HEK293 (cell line): ENCODE data around the gene NAPA.

Experiments
- BCL11A ChIP-seq: fragments of 450-650 bp; formaldehyde crosslinking; IDR thresholded peaks from 2 replicates; pipeline ENCODE4 v1.5.1; 2016; ENCODE audit warnings: low read depth, missing biosample characterization, missing genetic modification characterization
- KLF9 ChIP-seq: fragments of 450-650 bp; formaldehyde crosslinking; IDR thresholded peaks from 2 replicates; pipeline ENCODE4 v1.5.1; 2016; ENCODE audit warnings: missing biosample characterization, missing genetic modification characterization, low read depth
- MEIS1 ChIP-seq: sonication (generic); formaldehyde crosslinking; IDR thresholded peaks from 2 replicates; pipeline ENCODE4 v1.8.1; 2022; ENCODE audit warnings: missing genetic modification reagents, mild to moderate bottlenecking, borderline replicate concordance
- ZEB2 ChIP-seq: fragments of 450-650 bp; formaldehyde crosslinking; IDR thresholded peaks from 2 replicates; pipeline ENCODE4 v1.5.1; 2016; ENCODE audit warnings: missing biosample characterization, missing genetic modification characterization
- ZNF138 ChIP-seq: fragments of 450-650 bp; formaldehyde crosslinking; IDR thresholded peaks from 2 replicates; pipeline ENCODE4 v1.5.1; 2016; ENCODE audit warnings: missing biosample characterization, missing genetic modification characterization, borderline replicate concordance
- ZNF366 ChIP-seq: fragments of 450-650 bp; formaldehyde crosslinking; conservative IDR thresholded peaks from 2 replicates; pipeline ENCODE4 v1.5.1; 2016; ENCODE audit warnings: missing biosample characterization, missing genetic modification characterization
- ZNF544 ChIP-seq: fragments of 450-650 bp; formaldehyde crosslinking; IDR thresholded peaks from 2 replicates; pipeline ENCODE4 v1.5.0; 2017; ENCODE audit warnings: missing biosample characterization, missing genetic modification characterization
- ZNF558 ChIP-seq: fragments of 450-650 bp; formaldehyde crosslinking; IDR thresholded peaks from 2 replicates; pipeline ENCODE4 v1.5.1; 2016; ENCODE audit warnings: missing biosample characterization, missing genetic modification characterization
- ZNF707 ChIP-seq: fragments of 450-650 bp; formaldehyde crosslinking; IDR thresholded peaks from 2 replicates; pipeline ENCODE4 v1.5.1; 2016; ENCODE audit warnings: missing biosample characterization, missing genetic modification characterization
- ZNF785 ChIP-seq: fragments of 450-650 bp; formaldehyde crosslinking; IDR thresholded peaks from 2 replicates; pipeline ENCODE4 v1.5.1; 2016; ENCODE audit warnings: missing biosample characterization, missing genetic modification characterization
- TF ChIP-seq, protein P1 (sequence below): fragments of 450-650 bp; formaldehyde crosslinking; IDR thresholded peaks from 2 replicates; pipeline ENCODE4 v1.5.1; 2016; ENCODE audit warnings: missing biosample characterization, missing genetic modification characterization

DNA sequence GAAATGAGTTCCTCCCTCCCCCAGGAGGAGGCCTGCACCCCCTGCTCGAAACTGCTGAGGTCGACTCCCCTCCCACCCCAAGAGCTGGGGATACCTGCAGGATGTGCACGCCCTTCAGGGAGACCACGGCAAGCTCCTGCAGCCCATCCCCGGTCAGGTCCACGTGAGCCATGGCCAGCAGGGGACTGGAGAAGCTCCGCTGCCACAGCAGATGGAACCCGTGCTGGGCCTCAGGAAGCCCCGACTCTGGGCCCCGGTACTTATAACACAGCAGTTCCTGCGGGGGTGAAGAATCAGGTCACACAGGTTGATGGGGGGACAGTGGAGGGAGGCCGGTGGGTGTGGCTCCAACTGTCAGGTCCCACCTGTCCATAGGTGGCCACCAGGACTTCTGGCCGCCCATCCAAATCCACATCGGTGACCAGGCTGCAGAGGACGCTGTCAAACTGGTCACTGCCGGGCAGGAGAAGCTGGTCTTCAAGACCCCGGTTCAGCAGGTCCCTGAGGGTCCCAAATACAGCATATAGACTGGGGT is 38.4 kb downstream of the NAPA start:
- TF ChIP-seq, protein P1, sequence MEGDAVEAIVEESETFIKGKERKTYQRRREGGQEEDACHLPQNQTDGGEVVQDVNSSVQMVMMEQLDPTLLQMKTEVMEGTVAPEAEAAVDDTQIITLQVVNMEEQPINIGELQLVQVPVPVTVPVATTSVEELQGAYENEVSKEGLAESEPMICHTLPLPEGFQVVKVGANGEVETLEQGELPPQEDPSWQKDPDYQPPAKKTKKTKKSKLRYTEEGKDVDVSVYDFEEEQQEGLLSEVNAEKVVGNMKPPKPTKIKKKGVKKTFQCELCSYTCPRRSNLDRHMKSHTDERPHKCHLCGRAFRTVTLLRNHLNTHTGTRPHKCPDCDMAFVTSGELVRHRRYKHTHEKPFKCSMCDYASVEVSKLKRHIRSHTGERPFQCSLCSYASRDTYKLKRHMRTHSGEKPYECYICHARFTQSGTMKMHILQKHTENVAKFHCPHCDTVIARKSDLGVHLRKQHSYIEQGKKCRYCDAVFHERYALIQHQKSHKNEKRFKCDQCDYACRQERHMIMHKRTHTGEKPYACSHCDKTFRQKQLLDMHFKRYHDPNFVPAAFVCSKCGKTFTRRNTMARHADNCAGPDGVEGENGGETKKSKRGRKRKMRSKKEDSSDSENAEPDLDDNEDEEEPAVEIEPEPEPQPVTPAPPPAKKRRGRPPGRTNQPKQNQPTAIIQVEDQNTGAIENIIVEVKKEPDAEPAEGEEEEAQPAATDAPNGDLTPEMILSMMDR: no peak
- TF ChIP-seq ZNF366 (tag by site-specific recombination) (no peak), ZEB2 (tag by site-specific recombination) (no peak), ZNF544 (tag by site-specific recombination) (no peak), BCL11A (no peak), KLF9 (tag by site-specific recombination) (no peak), ZNF785 (no peak), ZNF138 (tag by site-specific recombination) (no peak), MEIS1 (CRISPR knock-in tag) (no peak), ZNF707 (tag by site-specific recombination) (no peak), ZNF558 (tag by site-specific recombination) (no peak)
